ENCODE measurements around the gene RNF123.
A peak's percentile ranks its signal among the peaks of the same experiment; 100 is the strongest.

Gene RNF123

GRCh38 chr3:49659756-49660155, 29.6 kb upstream of the RNF123 start:
- no peak for DNase-seq

- DNase-seq, result no peak
Observed at GRCh38 chr3:49661281-49661680, 28.1 kb upstream of the RNF123 start.

GRCh38 chr3:49662021-49662420, 27.3 kb upstream of the RNF123 start:
- no peak for DNase-seq

GRCh38 chr3:49662720-49663413, 26.5 kb upstream of the RNF123 start:
- no peak for DNase-seq

- no peak for DNase-seq
Observed at GRCh38 chr3:49663831-49664230, 25.5 kb upstream of the RNF123 start.

- no peak for DNase-seq
Observed at GRCh38 chr3:49664300-49664699, 25.1 kb upstream of the RNF123 start.

- no peak for DNase-seq
Observed at GRCh38 chr3:49665822-49666519, 23.4 kb upstream of the RNF123 start.

GRCh38 chr3:49666592-49666991, 22.8 kb upstream of the RNF123 start:
- DNase-seq, result no peak

GRCh38 chr3:49667701-49668413, 21.5 kb upstream of the RNF123 start:
- no peak for DNase-seq

- DNase-seq, result no peak
Observed at GRCh38 chr3:49668414-49668797, 21.0 kb upstream of the RNF123 start.

- no peak for DNase-seq
Observed at GRCh38 chr3:49668861-49669260, 20.5 kb upstream of the RNF123 start.

GRCh38 chr3:49669352-49669751, 20.0 kb upstream of the RNF123 start:
- DNase-seq, result no peak

GRCh38 chr3:49670940-49671290, 18.4 kb upstream of the RNF123 start:
- DNase-seq, result no peak

GRCh38 chr3:49671291-49672288, 17.8 kb upstream of the RNF123 start:
- DNase-seq, result peak; percentile 70

GRCh38 chr3:49673121-49673714, 16.1 kb upstream of the RNF123 start:
- DNase-seq, result no peak

- DNase-seq, result peak; percentile 98
Observed at GRCh38 chr3:49673715-49674496, 15.5 kb upstream of the RNF123 start, which contains the start of gene APEH. TSS of gene APEH (plus strand) at chr3:49674351. CDS start at chr3:49674402, 51 bp downstream.

- DNase-seq, result no peak
Observed at GRCh38 chr3:49674497-49674983, 14.8 kb upstream of the RNF123 start.

GRCh38 chr3:49675912-49676311, 13.4 kb upstream of the RNF123 start:
- DNase-seq, result no peak

- DNase-seq, result no peak
Observed at GRCh38 chr3:49680493-49681231, 8.7 kb upstream of the RNF123 start.

GRCh38 chr3:49681232-49681522, 8.2 kb upstream of the RNF123 start:
- no peak for DNase-seq

GRCh38 chr3:49681543-49681942, 7.8 kb upstream of the RNF123 start:
- no peak for DNase-seq

Data from CD4-positive, alpha-beta T cell treated with Interleukin-4 for 4 hours (primary cell).